Stimulated activated CD4-positive, alpha-beta T cell treated with anti-CD3 and anti-CD28 coated beads, Interleukin-15, amount 100 ng/mL, for 1 hour (primary cell): ENCODE measurements around the gene MIEF1.

Source experiments
- DNase-seq, 2 donors: peaks; one replicate each; pipeline ENCODE4 v3.0.0-alpha.2; 2020; ENCODE audit warnings: low read depth in 1 of 2, low spot score in 1 of 2

The MIEF1 gene

GRCh38 chr22:39527481-39527961, 25.4 kb downstream of the MIEF1 start:
- DNase-seq = no peak

GRCh38 chr22:39528080-39528661, 26.1 kb downstream of the MIEF1 start:
- no peak for DNase-seq

- peak; percentile 84 to 86 for DNase-seq
These were observed 26.8 kb downstream of the MIEF1 start for GRCh38 chr22:39528681-39529486.

GRCh38 chr22:39529487-39529851, 27.4 kb downstream of the MIEF1 start:
- no peak for DNase-seq

GRCh38 chr22:39530116-39530515, 28.0 kb downstream of the MIEF1 start:
- DNase-seq = no peak

GRCh38 chr22:39530692-39531331, 28.7 kb downstream of the MIEF1 start:
- no peak for DNase-seq

- peak; percentile 97 to 98 for DNase-seq
These were observed 30.4 kb downstream of the MIEF1 start, which contains the start of gene RPS19BP1 for GRCh38 chr22:39532215-39533073. Gene RPS19BP1, minus strand, starts transcription at chr22:39532748. Its CDS starts 10 bp downstream, at chr22:39532738.

- DNase-seq = no peak
These were observed 32.0 kb downstream of the MIEF1 start for GRCh38 chr22:39534092-39534506.

GRCh38 chr22:39534591-39535356, 32.7 kb downstream of the MIEF1 start:
- peak; percentile 58 to 77 for DNase-seq

- DNase-seq = no peak
These were observed 33.3 kb downstream of the MIEF1 start for GRCh38 chr22:39535357-39535725.

GRCh38 chr22:39535831-39536449, 33.9 kb downstream of the MIEF1 start:
- DNase-seq = no peak

- no peak for DNase-seq
These were observed 34.6 kb downstream of the MIEF1 start for GRCh38 chr22:39536711-39537110.

- no peak for DNase-seq
These were observed 35.9 kb downstream of the MIEF1 start for GRCh38 chr22:39537975-39538374.

GRCh38 chr22:39543095-39543494, 41.0 kb downstream of the MIEF1 start:
- DNase-seq = no peak

GRCh38 chr22:39545386-39546365, 43.6 kb downstream of the MIEF1 start:
- DNase-seq = peak; percentile 42 to 64

GRCh38 chr22:39546889-39547586, 44.9 kb downstream of the MIEF1 start:
- DNase-seq = no peak

GRCh38 chr22:39547587-39547947, 45.5 kb downstream of the MIEF1 start:
- no peak for DNase-seq

- DNase-seq = no peak
These were observed 51.3 kb downstream of the MIEF1 start for GRCh38 chr22:39553429-39553828.
